SK-N-SH (cell line): ENCODE measurements around the gene OPCML. TPM values are rescaled to one million over a fixed set of nuclear protein-coding genes. Genes with fewer than 3 reads are reported as not detected.

Source experiments
- CTCF ChIA-PET: fragments of 300-600, 350-600 bp; formaldehyde crosslinking; extraction: SDS; loops from one replicate; lab custom pipeline; 2021; lab: Yijun Ruan, JAX
- POLR2A ChIA-PET: fragments of 350-600 bp; sonication (Branson Sonifier 250); formaldehyde crosslinking; extraction: SDS; loops from one replicate; lab custom pipeline; 2020; ENCODE audit warnings: antibody characterized with exemption, inconsistent platforms; lab: Yijun Ruan, JAX
- DNase-seq: peaks from one replicate; pipeline ENCODE4 v3.0.0; 2012
- H2AFZ ChIP-seq: fragments of 200-600 bp; sonication (generic); 2 replicates; pipeline ENCODE4 v1.8.1; 2016; ENCODE audit warnings: antibody characterized with exemption, mild to moderate bottlenecking, low read depth
- H3F3A ChIP-seq: fragments of 200-600 bp; sonication (generic); replicated peaks from 2 replicates; pipeline ENCODE3; 2016; ENCODE audit warnings: antibody characterized with exemption, mild to moderate bottlenecking; ENCODE audit not compliant: insufficient read depth
- H3K27ac ChIP-seq, 2 experiments: fragments of 200-500 bp in 1 of 2; fragments of 200-600 bp in 1 of 2; sonication (Bioruptor generic) in 1 of 2; sonication (generic), shearing (Covaris generic) in 1 of 2; 2 replicates each; pipeline versions ENCODE4 v1.5.1 to v1.6.1; 2014 to 2016; ENCODE audit warnings: low read depth in 2 of 2, inconsistent platforms in 1 of 2, low read length in 1 of 2, mild to moderate bottlenecking in 1 of 2, mixed read lengths in 1 of 2
- H3K27me3 ChIP-seq: fragments of 200-600 bp; sonication (generic), shearing (Covaris generic); 2 replicates; pipeline ENCODE4 v1.6.1; 2016; ENCODE audit warnings: mixed run types; ENCODE audit not compliant: insufficient read depth
- H3K36me3 ChIP-seq, 2 experiments: fragments of 200-500 bp in 1 of 2; fragments of 200-600 bp in 1 of 2; sonication (Bioruptor generic) in 1 of 2; sonication (generic) in 1 of 2; replicated peaks in 1 of 2; 2 replicates each; pipeline versions ENCODE3 to v1.5.1; 2014 to 2016; ENCODE audit warnings: low read length in 1 of 2, mild to moderate bottlenecking in 1 of 2; ENCODE audit not compliant: insufficient read depth in 2 of 2, control insufficient read depth in 1 of 2
- H3K4me1 ChIP-seq, 2 experiments: fragments of 200-500 bp in 1 of 2; fragments of 200-600 bp in 1 of 2; sonication (Bioruptor generic) in 1 of 2; sonication (generic), shearing (Covaris generic) in 1 of 2; 2 replicates each; pipeline versions ENCODE4 v1.5.1 to v1.6.1; 2014 to 2016; ENCODE audit warnings: low read depth in 1 of 2, low read length in 1 of 2, mixed run types in 1 of 2; ENCODE audit not compliant: insufficient read depth in 2 of 2, control insufficient read depth in 1 of 2
- H3K4me2 ChIP-seq: fragments of 200-600 bp; sonication (generic), shearing (Covaris generic); 2 replicates; pipeline ENCODE4 v1.6.1; 2017; ENCODE audit warnings: mixed run types
- H3K4me3 ChIP-seq, 2 experiments: fragments of 200-500 bp in 1 of 2; fragments of 200-600 bp in 1 of 2; sonication (Bioruptor generic) in 1 of 2; sonication (generic), shearing (Covaris generic) in 1 of 2; 2 replicates each; pipeline versions ENCODE4 v1.5.1 to v1.8.1; 2014 to 2016; ENCODE audit warnings: low read depth in 2 of 2, inconsistent platforms in 1 of 2, low read length in 1 of 2, mild to moderate bottlenecking in 1 of 2, mixed read lengths in 1 of 2, moderate library complexity in 1 of 2
- H3K79me2 ChIP-seq: fragments of 200-600 bp; sonication (generic); 2 replicates; pipeline ENCODE4 v1.8.1; 2017; ENCODE audit warnings: mild to moderate bottlenecking; ENCODE audit not compliant: insufficient read depth
- H3K9ac ChIP-seq: fragments of 200-600 bp; sonication (generic); 2 replicates; pipeline ENCODE4 v1.6.1; 2017; ENCODE audit warnings: mixed run types
- H3K9me2 ChIP-seq: fragments of 200-600 bp; sonication (generic); 2 replicates; pipeline ENCODE4 v1.6.1; 2017; ENCODE audit warnings: mixed run types
- H3K9me3 ChIP-seq: fragments of 200-600 bp; sonication (generic); 2 replicates; pipeline ENCODE4 v1.6.1; 2017; ENCODE audit warnings: mixed run types, mild to moderate bottlenecking, moderate library complexity
- H4K20me1 ChIP-seq: fragments of 200-600 bp; sonication (generic); 2 replicates; pipeline ENCODE4 v1.6.1; 2017; ENCODE audit warnings: mild to moderate bottlenecking, mixed run types; ENCODE audit not compliant: insufficient read depth
- EP300 ChIP-seq, 2 experiments: IDR thresholded peaks; 2 replicates each; pipeline versions ENCODE4 v1.4.0 to v1.6.1; 2012; ENCODE audit warnings: borderline replicate concordance in 1 of 2, low read depth in 1 of 2, low read length in 1 of 2
- EZH2phosphoT487 ChIP-seq: fragments of 200-600 bp; sonication (generic); IDR thresholded peaks from 2 replicates; pipeline ENCODE4 v1.6.1; 2017; ENCODE audit warnings: low read depth, mixed run types, mild to moderate bottlenecking, antibody characterized with exemption, moderate library complexity, borderline replicate concordance
- FOSL2 ChIP-seq: IDR thresholded peaks from 2 replicates; pipeline ENCODE4 v1.4.0; 2012; ENCODE audit warnings: low read depth, mild to moderate bottlenecking, moderate library complexity, borderline replicate concordance
- FOXJ3 ChIP-seq: sonication (generic); formaldehyde crosslinking; IDR thresholded peaks from 2 replicates; pipeline ENCODE4 v1.5.1; 2020; ENCODE audit warnings: mild to moderate bottlenecking, missing genetic modification reagents
- GABPA ChIP-seq: IDR thresholded peaks from 2 replicates; pipeline ENCODE4 v1.4.0; 2012; ENCODE audit warnings: low read depth, mild to moderate bottlenecking
- GATA2 ChIP-seq: sonication (generic); formaldehyde crosslinking; IDR thresholded peaks from 2 replicates; pipeline ENCODE4 v1.5.0; 2020; ENCODE audit warnings: mild to moderate bottlenecking, missing genetic modification reagents
- JUND ChIP-seq: IDR thresholded peaks from 2 replicates; pipeline ENCODE4 v1.4.0; 2012
- MAX ChIP-seq: IDR thresholded peaks from 2 replicates; pipeline ENCODE4 v1.4.0; 2012; ENCODE audit warnings: low read depth
- MEF2A ChIP-seq: IDR thresholded peaks from 2 replicates; pipeline ENCODE4 v1.4.0; 2012; ENCODE audit warnings: low read depth, borderline replicate concordance
- MXI1 ChIP-seq: IDR thresholded peaks from 2 replicates; pipeline ENCODE4 v1.6.1; 2012; ENCODE audit warnings: mild to moderate bottlenecking, low read depth, low read length, improper control_type of control experiment
- NFIC ChIP-seq: IDR thresholded peaks from 2 replicates; pipeline ENCODE4 v1.4.0; 2012; ENCODE audit warnings: borderline replicate concordance
- NRF1 ChIP-seq: IDR thresholded peaks from 2 replicates; pipeline ENCODE4 v1.6.1; 2012; ENCODE audit warnings: low read depth, mild to moderate bottlenecking, low read length
- RAD21 ChIP-seq: IDR thresholded peaks from 2 replicates; pipeline ENCODE4 v1.6.1; 2012; ENCODE audit warnings: mild to moderate bottlenecking, low read length
- REST ChIP-seq: IDR thresholded peaks from 2 replicates; pipeline ENCODE4 v1.6.1; 2012; ENCODE audit warnings: mild to moderate bottlenecking, low read depth, low read length, moderate library complexity
- RXRA ChIP-seq: IDR thresholded peaks from 2 replicates; pipeline ENCODE4 v1.4.0; 2012; ENCODE audit warnings: low read depth, mild to moderate bottlenecking, borderline replicate concordance
- SIN3A ChIP-seq: IDR thresholded peaks from 2 replicates; pipeline ENCODE4 v1.6.1; 2012; ENCODE audit warnings: low read depth, mild to moderate bottlenecking, low read length, moderate library complexity, borderline replicate concordance
- TAF1 ChIP-seq: IDR thresholded peaks from 2 replicates; pipeline ENCODE4 v1.6.1; 2012; ENCODE audit warnings: low read depth, mild to moderate bottlenecking, low read length, moderate library complexity, borderline replicate concordance
- TEAD4 ChIP-seq: IDR thresholded peaks from 2 replicates; pipeline ENCODE4 v1.4.0; 2012; ENCODE audit warnings: mild to moderate bottlenecking, borderline replicate concordance; ENCODE audit not compliant: insufficient read depth
- USF2 ChIP-seq: fragments of 150-350 bp; IDR thresholded peaks from 2 replicates; pipeline ENCODE4 v1.6.1; 2017; ENCODE audit warnings: antibody characterized with exemption, low read length, low read depth, borderline replicate concordance
- whole genome bisulfite sequencing: methylation state at CpG from one replicate; pipeline ENCODE4 v1.1.6; 2017; ENCODE audit warnings: low lambda C conversion rate; 5-methylcytosine and 5-hydroxymethylcytosine counted together
- polyA plus RNA-seq, 3 experiments: library from polyadenylated mRNA; depleted of rRNA; stranded (reverse); fragments of >200 nt; gene quantifications; 2 replicates each; pipeline ENCODE4 v1.2.3, GENCODE V29; 2012

OPCML gene
- polyA plus RNA-seq, 1 of the 3 experiments (the other 2 are of a cell fraction), result not detected

GRCh38 chr11:133180201-133180600 is 352.1 kb downstream of the OPCML start:
- Histone ChIP-seq H3K36me3 (no peaks in the 10 kb centered on the region), H4K20me1 (no peaks in the 10 kb centered on the region), H3K9me3 (no peaks in the 10 kb centered on the region), H3K9ac (no peak overlapping the region), H3K4me2 (no peak overlapping the region), H3F3A (no peaks in the 10 kb centered on the region), H3K27ac (no peak overlapping the region), H3K79me2 (no peaks in the 10 kb centered on the region), H3K4me3 (no peak overlapping the region), H3K9me2 (no peaks in the 10 kb centered on the region), H3K4me1 (no peaks in the 10 kb centered on the region), H2AFZ (no peak overlapping the region), H3K27me3 (no peaks in the 10 kb centered on the region)
- TF ChIP-seq MXI1, result no peak
- no peak for TF ChIP-seq REST
- no peak for TF ChIP-seq NFIC
- no peak for TF ChIP-seq FOXJ3 (CRISPR knock-in tag)
- TF ChIP-seq EZH2phosphoT487, result no peak
- TF ChIP-seq USF2, result no peak
- no peak for TF ChIP-seq JUND
- no peak for TF ChIP-seq GABPA
- no peak for TF ChIP-seq EP300 (IDR thresholded peaks at IDR 0.05; ENCODE audit: borderline replicate concordance in 1 of 2, low read depth in 1 of 2, low read length in 1 of 2)
- TF ChIP-seq GATA2 (CRISPR knock-in tag), result no peak
- TF ChIP-seq NRF1, result no peak
- no peak for TF ChIP-seq TEAD4
- no peak for TF ChIP-seq RXRA
- TF ChIP-seq MAX, result no peak
- TF ChIP-seq SIN3A, result no peak
- TF ChIP-seq TAF1, result no peak
- TF ChIP-seq RAD21, result no peak
- no peak for TF ChIP-seq MEF2A
- TF ChIP-seq FOSL2, result no peak
- 51% methylated on average over 5 of the region's 7 CpGs for WGBS
- ChIA-PET CTCF (interaction anchor here (0.7 kb wide), 1 partner anchor 16 kb away, joined by 4 read pairs; no protein-coding TSS in a partner anchor), POLR2A (no interaction called here)
- no peak for DNase-seq
